Panc1 (cell line): ENCODE data around the gene NTNG1.

ENCODE experiments used
- TCF7L2 ChIP-seq: IDR thresholded peaks from 2 replicates; pipeline ENCODE4 v1.6.1; 2011; ENCODE audit warnings: mild to moderate bottlenecking, low read depth, low read length, inconsistent platforms
- TF ChIP-seq, protein P1 (sequence below): fragments of 450-650 bp; IDR thresholded peaks from 2 replicates; pipeline ENCODE4 v1.5.1; 2017; ENCODE audit warnings: mild to moderate bottlenecking

DNA sequence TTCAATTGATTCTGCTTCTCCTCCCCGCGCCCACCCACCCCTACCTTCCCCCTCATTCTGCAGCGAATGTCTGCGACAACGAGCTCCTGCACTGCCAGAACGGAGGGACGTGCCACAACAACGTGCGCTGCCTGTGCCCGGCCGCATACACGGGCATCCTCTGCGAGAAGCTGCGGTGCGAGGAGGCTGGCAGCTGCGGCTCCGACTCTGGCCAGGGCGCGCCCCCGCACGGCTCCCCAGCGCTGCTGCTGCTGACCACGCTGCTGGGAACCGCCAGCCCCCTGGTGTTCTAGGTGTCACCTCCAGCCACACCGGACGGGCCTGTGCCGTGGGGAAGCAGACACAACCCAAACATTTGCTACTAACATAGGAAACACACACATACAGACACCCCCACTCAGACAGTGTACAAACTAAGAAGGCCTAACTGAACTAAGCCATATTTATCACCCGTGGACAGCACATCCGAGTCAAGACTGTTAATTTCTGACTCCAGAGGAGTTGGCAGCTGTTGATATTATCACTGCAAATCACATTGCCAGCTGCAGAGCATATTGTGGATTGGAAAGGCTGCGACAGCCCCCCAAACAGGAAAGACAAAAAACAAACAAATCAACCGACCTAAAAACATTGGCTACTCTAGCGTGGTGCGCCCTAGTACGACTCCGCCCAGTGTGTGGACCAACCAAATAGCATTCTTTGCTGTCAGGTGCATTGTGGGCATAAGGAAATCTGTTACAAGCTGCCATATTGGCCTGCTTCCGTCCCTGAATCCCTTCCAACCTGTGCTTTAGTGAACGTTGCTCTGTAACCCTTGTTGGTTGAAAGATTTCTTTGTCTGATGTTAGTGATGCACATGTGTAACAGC, 339.9 kb downstream of the NTNG1 start:
- TF ChIP-seq, protein P1, sequence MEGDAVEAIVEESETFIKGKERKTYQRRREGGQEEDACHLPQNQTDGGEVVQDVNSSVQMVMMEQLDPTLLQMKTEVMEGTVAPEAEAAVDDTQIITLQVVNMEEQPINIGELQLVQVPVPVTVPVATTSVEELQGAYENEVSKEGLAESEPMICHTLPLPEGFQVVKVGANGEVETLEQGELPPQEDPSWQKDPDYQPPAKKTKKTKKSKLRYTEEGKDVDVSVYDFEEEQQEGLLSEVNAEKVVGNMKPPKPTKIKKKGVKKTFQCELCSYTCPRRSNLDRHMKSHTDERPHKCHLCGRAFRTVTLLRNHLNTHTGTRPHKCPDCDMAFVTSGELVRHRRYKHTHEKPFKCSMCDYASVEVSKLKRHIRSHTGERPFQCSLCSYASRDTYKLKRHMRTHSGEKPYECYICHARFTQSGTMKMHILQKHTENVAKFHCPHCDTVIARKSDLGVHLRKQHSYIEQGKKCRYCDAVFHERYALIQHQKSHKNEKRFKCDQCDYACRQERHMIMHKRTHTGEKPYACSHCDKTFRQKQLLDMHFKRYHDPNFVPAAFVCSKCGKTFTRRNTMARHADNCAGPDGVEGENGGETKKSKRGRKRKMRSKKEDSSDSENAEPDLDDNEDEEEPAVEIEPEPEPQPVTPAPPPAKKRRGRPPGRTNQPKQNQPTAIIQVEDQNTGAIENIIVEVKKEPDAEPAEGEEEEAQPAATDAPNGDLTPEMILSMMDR: no peak
- TF ChIP-seq TCF7L2: no peak
